GM19452 (cell line): ENCODE results near the gene LOXL4.

ENCODE experiments used
- ATAC-seq: cut with Tn5 transposase; IDR thresholded peaks from one replicate; pipeline ENCODE4 v1.9.1; 2021; ENCODE audit not compliant: unreplicated experiment

LOXL4 gene

DNA sequence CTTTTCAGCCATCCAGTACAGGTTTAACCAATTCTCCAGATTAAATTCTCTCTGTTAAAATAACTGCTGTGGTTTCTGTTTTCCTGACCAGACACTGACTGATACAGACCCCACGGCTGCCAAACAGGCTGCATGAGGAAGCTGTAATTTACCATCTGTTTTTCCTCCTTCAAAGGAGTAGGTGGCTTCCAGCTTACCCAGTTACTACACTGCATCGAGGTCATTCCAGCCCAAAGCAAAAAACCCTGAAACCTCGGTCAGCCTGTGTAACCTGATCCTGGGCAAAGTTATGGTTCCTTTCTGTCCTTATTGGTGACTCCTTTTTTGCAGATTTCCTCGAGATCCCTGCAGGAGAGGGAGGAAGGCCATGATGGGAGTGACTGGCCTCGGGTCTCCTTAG, 27.9 kb upstream of the LOXL4 start:
- ATAC-seq = no peak

DNA sequence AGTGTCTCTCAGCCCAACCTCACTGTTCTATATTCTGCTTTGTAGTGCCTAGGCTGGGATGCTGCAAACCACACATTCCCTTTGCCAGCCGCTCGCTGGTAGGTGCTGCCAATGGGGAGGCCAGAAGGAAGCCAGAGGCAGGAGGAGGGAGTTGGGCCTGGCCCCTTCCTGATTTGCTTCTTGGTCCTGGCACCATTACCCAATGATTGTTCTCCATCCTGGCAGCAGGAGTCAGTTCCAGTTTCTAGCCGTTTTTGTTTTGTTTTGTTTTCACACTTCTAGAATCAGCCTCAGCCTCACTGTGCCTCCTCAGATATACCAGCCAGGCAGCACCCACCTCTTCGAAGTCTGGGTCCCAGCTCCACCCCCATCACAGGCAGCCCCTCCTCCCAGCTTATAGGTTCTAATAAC, 27.4 kb upstream of the LOXL4 start:
- no peak for ATAC-seq

DNA sequence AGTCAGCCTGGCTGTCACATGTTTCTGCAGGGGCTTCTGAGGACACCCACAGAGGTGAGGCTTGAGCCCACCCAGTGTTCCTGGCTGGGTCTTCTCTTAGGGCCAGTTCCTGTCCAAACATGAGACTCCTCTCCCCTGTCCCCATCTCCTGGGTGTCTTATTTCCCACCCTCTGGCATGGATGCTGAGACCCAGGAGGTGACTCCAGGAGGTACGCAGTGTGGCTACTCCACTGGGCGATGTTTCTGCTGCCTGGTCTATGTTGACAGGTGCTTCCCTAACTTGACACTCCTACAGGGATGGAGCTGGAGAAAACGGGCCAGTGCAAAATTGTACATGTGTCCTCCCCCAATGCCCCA, 26.3 kb upstream of the LOXL4 start:
- ATAC-seq = no peak

DNA sequence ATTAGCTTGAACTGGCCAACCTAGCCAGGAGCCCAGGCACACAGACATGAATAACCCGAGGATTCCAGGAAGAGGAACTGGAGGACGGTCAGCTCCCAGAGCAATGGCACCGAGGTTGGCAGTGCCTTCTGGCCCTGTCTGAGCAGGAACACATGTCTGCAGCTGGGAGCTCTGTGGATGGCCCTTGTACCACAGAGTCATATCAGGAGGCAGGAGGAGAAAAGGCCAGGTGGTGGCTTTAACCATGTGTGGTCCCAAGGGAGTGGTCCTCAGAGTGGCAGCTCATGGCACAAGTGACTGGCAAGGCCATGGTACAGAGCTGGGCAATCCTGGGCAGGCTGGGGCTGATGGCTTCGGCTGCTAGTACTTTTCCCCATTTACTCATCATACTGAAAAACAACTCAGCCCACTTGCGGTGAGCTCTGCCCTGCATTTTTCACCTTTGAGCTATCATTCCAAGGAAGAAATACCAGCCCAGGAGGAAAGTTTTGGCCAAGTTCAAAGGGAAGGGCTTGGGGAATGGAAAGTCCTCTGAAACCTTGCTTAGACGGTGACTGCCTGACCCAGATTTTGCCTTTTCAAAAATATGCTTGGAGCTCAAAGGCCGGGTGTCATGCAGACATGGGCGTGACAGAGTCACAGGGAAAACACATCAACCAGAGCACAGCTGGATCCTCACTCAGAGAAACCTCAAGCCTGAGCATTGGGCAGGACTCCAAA, 25.7 kb upstream of the LOXL4 start:
- ATAC-seq = no peak

DNA sequence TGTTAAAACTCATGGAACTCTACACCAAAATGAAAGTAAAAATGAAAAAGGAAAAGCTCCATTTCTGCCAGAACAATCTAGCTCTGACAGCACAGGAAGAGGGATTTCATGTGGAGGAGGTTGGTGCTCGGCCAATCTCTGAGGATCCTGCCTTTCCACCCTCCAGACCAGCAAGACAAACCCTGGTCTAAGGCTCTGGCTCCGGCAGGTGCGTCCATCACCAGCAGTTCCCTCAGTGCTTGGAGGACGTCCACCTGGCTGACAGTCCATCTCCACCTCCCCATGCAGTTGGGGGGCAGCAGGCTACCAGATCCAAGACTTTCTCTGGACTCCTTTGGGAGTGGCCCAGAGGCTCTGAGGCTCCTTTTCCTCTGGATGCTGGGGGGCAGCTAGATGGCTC, 25.0 kb upstream of the LOXL4 start:
- no peak for ATAC-seq

DNA sequence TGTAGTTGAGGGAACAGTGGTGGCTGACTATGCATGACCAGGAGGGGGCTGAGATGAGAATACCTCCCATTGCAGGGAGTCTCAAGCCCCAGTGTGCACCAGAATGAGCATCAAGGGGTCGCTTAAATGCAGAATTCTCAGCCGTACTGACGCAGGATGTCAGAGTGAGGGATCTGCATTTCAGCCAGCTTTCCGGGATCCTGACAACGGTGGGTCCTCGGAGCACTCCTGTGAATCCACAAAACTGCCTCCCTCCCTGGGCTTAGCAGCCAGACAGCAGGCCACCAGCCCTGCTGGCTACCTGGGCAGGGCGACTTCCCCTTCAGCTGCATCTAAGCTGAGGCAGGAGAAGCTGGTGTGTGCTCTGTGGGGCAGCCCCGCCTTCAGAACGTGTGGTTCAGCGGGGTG, 21.8 kb upstream of the LOXL4 start:
- no peak for ATAC-seq

DNA sequence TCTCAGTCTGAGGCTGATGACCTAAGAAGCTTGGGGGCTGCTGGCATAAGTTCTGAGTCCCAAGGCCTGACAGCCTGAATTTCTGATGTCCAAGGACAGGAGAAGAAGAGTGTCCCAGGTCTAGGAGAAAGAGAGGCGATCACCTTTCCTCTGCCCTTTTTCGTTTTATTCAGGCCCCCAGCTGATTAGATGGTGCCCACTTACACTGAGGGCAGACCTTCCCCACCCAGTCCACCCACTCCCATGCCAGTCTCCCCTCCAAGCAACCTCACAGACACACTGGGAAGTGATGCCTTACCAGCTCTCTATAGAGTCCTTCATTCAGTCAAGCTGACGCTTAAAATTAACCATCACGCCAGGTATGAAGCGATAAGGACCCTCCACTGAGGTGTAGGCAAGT, 19.3 kb upstream of the LOXL4 start:
- ATAC-seq = no peak

DNA sequence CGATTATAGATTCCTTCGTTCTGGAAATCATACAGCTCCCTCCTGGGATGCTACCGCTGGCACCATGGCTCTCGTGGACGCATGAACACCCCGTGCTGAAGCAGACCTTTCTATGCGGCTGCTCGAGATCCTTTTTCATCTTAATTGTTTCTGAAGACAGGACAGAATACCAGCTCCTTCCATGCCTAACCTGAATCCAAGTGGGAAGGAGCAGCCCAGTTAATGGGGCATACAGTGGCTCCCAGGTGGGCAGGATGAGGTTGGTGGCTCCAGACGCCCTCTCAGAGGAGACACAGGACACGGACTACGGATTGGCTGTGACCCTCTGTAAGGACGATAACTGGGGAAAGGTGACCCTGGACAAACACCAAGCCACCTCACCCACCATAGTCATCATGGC, 18.4 kb upstream of the LOXL4 start:
- ATAC-seq = no peak

DNA sequence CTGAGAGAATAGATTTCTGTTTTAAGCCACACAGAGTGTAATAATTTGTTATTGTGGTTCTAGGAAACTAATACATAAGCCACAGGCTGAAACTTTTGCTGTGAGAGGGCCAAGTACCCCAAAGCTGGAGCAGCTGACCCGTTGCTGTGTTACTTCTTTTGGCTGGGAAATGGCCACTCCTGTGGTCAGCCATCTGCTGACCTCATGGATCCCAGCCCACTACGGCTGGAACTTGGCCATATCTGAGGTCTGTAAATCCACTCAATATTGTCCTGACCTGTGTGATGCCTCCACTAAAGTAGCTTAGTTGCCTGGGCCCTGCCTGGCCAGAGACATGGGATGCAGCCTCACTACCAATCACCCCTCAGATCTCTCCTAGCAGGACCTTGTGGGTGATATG, 17.4 kb upstream of the LOXL4 start:
- ATAC-seq = no peak

DNA sequence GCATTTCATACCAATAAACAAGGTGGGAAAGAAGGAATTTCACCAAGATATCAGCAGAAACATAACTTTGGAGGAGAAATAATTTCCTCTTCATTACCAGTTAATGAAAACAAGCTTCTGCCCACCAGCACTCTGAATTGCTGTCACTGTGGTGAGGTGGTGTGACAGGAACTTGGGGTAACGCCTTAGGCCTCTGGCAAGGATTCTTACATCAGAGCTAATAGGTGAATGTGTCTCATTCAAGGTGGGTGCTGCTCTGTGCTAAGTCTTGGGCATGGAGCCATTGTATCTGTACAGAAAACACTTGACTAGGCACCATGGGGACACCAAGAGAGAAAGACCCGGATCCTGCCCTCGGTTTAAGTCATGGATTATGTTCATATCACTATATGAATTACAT, 8.3 kb upstream of the LOXL4 start:
- ATAC-seq = no peak

DNA sequence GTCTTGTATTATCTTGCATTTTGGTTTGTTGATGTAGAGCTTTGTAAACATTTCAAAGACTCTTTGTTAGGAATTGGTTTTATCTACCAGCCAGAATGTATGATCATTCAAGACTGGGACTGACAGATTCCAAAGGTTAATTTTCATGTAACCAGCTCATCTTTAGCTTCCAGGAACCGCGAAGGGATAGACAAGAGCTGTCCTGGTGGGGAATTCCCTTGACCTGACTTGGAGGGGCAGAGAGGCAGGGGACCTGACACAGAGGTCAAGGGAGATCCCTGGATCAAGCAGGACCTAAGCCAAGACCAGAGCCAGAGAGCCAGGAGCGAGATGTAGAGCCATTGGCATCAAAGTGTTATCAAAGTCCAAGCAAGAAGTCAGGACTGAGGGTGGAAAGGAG, 6.6 kb upstream of the LOXL4 start:
- ATAC-seq = no peak

DNA sequence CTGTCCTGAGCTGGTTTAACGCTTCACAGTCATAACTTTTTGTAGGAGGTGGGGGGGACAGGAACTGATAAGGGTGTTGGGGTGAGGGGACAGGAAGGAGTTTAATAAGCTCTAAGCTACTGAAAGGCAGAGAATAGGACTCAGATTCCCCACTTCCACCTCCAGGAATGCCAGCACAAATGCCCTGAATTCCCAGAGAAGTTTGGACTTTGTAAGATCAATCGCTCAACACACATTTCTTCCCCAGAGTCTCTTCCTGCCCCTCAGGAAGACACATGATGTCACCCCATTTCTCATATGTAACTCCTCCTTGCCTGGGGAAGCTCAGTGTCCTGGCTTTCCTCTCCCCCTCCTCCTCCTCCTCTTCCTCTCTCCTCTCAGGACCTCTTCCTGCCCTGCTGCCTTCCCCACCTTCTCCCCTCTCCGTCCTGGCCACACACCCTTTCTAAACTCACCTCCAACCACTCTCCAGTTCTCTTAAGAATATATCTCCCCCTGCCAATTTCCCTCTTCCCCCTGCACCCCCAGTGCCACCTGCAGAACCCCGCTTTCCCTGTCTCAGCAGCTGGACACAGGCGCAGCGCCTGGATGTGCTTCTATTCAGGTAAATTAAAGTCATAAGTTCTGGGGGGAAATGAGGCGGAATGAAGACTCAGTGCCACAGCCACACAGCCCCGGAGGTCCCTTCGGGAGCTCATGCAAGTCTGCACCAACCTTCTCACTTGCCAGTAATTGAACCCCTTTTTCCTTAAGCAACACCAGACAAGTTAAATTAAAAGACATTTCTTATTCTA, 5.3 kb upstream of the LOXL4 start:
- no peak for ATAC-seq

DNA sequence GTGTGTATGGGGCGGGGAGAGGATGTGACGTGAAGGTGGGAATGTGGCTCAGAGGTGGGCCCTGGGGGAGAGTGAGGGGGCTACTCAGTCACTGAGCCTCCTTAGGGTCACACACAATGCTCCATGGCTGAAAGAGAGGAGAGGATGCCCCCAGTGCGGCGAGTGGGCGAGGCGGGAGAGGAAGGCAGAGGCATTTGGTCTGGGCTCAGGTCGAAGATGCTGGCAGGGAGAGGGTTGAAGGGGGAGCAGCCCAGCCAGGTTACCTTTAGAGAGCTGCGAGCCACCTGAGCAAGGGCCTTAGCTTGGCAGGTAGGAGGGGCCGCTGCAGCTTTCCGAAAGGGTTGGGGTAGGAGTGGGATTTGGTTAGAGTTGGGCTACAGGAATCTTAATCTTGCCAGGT, 4.7 kb upstream of the LOXL4 start:
- ATAC-seq = no peak

DNA sequence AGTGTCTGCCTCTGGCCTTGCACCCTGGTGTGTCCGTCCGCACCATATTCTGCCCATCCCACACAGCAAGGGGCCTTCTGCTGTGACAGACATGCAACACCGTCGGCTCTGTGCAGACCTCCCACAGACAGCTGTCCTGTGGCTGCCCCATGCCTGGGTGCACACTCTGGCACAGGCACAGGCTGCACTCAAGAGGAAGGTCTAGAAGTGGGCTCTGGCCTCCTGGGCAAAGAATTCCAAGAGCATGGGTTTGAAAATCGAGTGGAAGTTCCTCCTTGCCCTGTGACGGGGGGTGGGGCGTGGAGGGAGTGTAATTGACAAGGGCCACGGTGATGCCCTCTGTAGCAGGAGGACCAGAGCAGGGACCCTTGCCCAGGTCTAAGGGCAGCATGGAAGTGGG, 4.3 kb upstream of the LOXL4 start:
- ATAC-seq = no peak

DNA sequence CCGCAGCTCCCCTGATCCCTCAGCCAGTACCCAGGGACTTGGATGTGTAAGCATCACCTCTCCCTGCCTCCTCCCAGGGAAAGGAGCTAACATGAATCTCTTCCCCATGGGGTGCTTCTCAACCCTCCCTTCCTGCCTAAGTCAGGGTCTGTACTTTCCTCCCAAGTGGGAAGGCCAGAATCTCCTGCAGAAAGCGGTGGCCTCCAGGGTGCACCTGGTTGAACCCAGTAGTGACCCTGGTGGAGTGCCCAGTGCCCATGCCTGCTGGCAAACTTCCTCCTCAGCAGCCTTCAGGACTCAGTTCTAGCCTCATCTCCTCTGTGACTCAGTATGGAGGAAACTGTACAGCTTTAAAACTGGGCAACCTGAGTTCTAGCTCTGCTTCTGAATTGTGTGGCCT, 2.8 kb upstream of the LOXL4 start:
- no peak for ATAC-seq

DNA sequence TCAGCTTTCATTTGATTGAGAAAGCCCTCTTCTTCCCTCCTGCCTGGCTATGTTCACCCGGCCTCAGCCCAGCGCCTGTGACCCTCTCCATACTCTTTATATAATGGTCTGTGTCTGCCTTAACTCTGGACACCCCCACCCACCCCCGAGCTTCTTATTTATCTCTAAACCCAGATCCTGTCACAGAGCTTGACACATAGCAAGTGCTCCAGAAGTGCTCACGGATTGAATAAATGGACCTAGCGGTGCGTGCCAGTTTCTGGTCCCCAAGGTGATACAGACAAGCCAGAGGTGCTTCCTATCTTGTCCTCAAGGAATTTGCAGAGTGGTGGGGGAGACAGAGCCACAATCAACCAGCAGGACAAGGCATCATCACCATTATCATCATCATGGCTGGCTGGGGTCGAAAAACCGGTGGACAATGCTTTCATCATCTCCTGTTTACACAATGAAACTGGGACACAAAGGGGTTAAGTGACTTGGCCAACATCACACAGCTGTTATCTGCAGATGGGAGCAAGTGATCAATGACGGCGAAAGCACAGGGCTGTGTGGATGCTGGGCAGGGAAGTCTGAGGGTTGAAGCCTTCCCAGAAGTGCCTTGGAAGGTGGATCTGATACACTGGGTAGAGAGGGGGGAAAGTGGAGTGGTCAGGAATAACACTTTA, 2.2 kb upstream of the LOXL4 start:
- no peak for ATAC-seq

DNA sequence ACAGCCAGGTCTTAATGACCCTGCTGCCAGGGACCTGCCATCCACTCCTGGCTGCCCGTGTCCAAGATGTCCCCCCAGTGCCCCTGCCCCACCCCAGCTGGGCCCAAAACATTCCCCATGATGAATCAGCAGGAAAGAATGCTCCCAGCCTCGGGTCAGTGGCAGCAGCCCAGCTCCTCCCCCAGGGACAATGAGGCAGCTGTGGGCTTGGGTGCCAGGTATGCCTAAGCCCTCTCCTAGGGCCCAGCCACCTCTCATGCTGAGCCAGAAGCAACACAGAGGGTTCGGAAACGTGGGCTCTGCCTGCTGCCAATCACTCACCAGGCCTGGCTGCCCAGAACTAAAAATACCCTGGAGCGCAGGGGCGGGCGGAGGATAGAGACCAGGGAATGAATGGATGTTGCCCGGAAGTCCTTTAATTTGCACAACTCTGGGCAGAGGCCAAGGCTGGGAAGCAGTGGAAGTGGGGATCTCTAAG, 1.5 kb upstream of the LOXL4 start:
- ATAC-seq = no peak

DNA sequence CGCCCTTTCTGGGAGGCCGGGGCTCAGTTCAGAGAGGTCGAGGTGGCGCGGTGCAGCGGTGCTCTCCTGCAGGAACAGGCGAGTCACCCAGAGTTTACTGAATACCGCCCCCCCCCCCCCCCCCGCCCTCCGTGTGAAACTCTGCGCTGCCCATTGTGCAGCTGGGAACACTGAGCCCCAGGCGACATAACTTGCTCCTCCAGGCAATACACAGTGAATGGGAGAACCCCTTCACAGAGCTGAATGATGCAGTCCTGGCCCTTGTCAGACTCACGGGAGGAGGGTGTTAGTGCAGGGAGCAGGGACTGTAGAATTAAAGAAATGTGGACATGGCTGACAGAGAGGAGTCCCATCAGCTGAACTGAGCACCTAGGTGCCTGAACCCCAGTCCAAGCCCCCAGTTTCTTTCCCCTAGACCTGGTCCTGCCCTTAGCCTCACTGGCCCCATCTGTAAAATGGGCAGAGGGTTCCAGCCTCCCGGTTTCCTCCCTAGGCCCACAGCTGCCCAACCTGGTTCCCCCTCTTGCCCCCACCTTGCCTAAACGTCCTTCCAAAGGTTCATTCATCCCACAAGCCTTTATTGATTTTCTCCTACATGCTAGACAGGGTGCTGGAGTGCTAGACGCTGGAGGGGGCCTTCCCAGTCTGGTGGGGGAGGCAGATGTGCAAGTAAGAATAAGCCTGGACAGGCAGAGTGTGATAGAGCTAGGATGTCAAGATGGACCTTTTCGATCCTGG, 869 bp upstream of the LOXL4 start:
- ATAC-seq = no peak

DNA sequence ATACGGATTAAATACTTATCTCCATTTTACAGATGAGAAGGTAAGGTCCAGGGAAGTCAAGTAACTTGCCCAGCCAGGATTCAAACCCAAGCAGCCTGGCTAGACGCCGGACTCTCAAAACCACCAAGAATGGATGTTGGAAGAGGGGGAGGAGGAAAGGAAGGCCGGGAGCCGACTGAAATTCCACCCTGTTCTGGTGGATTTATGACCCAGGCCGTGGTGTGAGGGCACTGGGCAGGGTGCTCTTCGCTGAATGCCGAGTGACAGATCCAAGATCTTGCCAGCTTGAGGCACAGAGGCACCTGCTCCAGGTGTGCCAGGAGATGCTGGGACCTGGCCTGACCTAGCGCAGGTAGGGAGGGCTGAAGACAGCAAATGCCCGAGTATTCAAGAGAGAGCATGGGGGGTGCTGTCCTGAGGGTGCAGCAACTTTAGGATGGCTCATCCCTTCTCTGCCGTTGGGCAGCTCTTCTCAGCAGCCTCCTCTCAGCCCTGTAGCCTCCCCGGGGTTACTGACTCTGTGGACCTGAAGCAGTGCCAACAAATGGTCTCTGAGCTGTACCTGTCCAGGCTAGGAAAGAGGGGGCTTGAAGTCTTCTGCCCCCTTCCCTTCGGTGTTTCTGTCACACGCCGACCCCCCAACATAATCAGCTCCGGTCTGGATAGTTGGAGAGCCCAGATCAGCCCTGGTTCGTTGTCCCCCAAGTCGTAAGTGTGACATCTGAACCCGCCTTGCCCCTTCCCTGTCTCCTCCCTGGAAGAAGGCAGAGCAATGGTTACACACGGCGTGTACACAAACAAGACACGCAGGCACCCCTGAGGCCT, 713 bp downstream of the LOXL4 start:
- no peak for ATAC-seq

DNA sequence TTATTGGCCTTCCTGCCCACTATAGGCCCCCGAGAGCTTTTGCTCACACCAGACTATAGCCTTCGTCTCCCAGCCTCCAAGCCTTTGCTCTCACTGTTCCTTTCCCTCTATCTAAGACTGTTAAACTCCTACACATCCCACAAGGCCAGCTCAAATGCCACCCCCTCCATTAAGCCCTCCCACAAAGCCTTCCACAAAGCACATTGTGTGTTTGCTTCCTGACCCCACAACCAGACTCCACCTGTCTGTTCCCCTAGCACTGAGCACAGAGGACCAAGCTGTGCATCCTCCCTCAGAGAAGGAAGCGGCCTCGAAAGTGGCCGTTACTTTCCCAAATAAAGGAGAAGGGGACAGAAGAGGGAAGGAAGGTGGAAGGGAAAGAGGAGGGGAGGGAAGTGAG, 1.3 kb downstream of the LOXL4 start:
- no peak for ATAC-seq
